NCI-H128 (cell line): ENCODE measurements around the gene SPOCK1.
"Not testable (repeated sequence)": the region's sequence is repeated elsewhere in the genome, so short reads cannot be mapped to it uniquely, and the experiment has no call there.

Experiments used
- DNase-seq: peaks from one replicate; lab custom pipeline; 2025; ENCODE audit not compliant: unreplicated experiment; lab: John Stamatoyannopoulos, UW

The SPOCK1 gene

GRCh38 chr5:137233726-137234125, 265.4 kb downstream of the SPOCK1 start:
- no peak for DNase-seq

- DNase-seq = not testable (repeated sequence)
These were observed 265.8 kb downstream of the SPOCK1 start for GRCh38 chr5:137233304-137233703.

GRCh38 chr5:137231540-137231939, 267.6 kb downstream of the SPOCK1 start:
- no peak for DNase-seq

- no peak for DNase-seq
These were observed 270.3 kb downstream of the SPOCK1 start for GRCh38 chr5:137228816-137229215.

- no peak for DNase-seq
These were observed 273.0 kb downstream of the SPOCK1 start for GRCh38 chr5:137226081-137226480.

- no peak for DNase-seq
These were observed 275.5 kb downstream of the SPOCK1 start for GRCh38 chr5:137223324-137224295.

GRCh38 chr5:137221943-137222342, 277.2 kb downstream of the SPOCK1 start:
- no peak for DNase-seq

- no peak for DNase-seq
These were observed 278.6 kb downstream of the SPOCK1 start for GRCh38 chr5:137220523-137220927.

GRCh38 chr5:137218896-137219295, 280.2 kb downstream of the SPOCK1 start:
- no peak for DNase-seq

GRCh38 chr5:137218471-137218870, 280.7 kb downstream of the SPOCK1 start:
- no peak for DNase-seq

GRCh38 chr5:137217599-137218200, 281.4 kb downstream of the SPOCK1 start:
- no peak for DNase-seq

- no peak for DNase-seq
These were observed 282.0 kb downstream of the SPOCK1 start for GRCh38 chr5:137216976-137217598.

GRCh38 chr5:137215780-137216179, 283.3 kb downstream of the SPOCK1 start:
- no peak for DNase-seq

- DNase-seq = no peak
These were observed 283.9 kb downstream of the SPOCK1 start for GRCh38 chr5:137215261-137215660.

- no peak for DNase-seq
These were observed 284.5 kb downstream of the SPOCK1 start for GRCh38 chr5:137214446-137215189.

GRCh38 chr5:137212471-137212870, 286.7 kb downstream of the SPOCK1 start:
- DNase-seq = no peak

- no peak for DNase-seq
These were observed 289.8 kb downstream of the SPOCK1 start for GRCh38 chr5:137209232-137209809.

- no peak for DNase-seq
These were observed 291.9 kb downstream of the SPOCK1 start for GRCh38 chr5:137207023-137207760.

- peak; percentile 63 for DNase-seq
These were observed 293.0 kb downstream of the SPOCK1 start for GRCh38 chr5:137206030-137206715.
